HG03045 (cell line): ENCODE results near the gene TCERG1L.
"Not testable (repeated sequence)": the region's sequence is repeated elsewhere in the genome, so short reads cannot be mapped to it uniquely, and the experiment has no call there.

ENCODE experiments used
- ATAC-seq: cut with Tn5 transposase; IDR thresholded peaks from one replicate; pipeline ENCODE4 v1.9.1; 2021; ENCODE audit warnings: mild to moderate bottlenecking, moderate library complexity; ENCODE audit not compliant: unreplicated experiment

TCERG1L gene, protein sequence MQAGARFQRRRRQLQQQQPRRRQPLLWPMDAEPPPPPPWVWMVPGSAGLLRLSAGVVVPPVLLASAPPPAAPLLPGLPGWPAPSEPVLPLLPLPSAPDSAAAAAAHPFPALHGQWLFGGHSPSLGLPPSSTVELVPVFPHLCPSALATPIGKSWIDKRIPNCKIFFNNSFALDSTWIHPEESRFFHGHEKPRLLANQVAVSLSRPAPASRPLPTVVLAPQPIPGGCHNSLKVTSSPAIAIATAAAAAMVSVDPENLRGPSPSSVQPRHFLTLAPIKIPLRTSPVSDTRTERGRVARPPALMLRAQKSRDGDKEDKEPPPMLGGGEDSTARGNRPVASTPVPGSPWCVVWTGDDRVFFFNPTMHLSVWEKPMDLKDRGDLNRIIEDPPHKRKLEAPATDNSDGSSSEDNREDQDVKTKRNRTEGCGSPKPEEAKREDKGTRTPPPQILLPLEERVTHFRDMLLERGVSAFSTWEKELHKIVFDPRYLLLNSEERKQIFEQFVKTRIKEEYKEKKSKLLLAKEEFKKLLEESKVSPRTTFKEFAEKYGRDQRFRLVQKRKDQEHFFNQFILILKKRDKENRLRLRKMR

DNA sequence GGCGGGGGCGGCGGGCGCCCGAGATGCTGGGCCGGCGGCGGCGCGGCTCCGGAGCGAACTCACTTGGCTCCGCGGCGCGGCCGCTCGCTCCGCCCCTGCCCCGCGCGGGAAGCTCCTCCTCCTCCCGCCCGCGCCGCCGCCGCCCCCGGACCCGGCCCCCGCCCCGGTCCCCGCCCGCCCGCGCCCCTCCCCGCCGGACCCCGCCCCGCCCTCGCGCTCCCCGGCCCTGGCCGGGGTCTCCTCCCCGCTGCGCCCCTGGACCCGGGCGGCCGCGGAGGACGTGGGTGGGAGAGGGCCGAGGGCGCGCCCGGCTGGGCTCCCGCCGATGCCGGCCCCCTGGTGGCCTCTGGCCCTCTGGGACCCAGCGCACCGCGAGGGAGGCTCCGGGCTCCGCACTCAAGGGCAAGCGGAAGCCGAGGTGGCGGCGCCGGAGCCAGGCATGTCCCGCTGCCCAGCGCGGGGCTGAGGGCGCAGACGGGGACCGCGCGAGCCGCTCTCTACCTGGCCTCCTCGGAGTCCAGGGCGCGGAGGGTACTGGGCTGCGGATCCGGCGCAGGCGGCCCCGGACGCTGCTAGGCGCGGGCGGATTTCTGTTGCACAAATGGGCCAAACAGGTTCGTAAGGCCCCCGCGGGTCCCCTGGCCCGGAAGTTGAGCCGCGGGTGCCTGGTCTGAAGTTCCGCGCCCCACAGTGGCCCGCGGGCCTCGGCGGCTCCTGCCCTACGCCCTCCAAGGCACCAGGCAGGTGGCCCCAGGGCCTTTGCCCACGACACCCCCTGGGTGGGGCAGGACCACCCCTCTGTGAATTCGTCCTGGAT, at the start of gene TCERG1L:
Gene TCERG1L, minus strand, starts transcription at position 61 of the 817 bp plus-strand sequence. CDS start 86 bp downstream, outside the sequence.
- ATAC-seq = no peak

DNA sequence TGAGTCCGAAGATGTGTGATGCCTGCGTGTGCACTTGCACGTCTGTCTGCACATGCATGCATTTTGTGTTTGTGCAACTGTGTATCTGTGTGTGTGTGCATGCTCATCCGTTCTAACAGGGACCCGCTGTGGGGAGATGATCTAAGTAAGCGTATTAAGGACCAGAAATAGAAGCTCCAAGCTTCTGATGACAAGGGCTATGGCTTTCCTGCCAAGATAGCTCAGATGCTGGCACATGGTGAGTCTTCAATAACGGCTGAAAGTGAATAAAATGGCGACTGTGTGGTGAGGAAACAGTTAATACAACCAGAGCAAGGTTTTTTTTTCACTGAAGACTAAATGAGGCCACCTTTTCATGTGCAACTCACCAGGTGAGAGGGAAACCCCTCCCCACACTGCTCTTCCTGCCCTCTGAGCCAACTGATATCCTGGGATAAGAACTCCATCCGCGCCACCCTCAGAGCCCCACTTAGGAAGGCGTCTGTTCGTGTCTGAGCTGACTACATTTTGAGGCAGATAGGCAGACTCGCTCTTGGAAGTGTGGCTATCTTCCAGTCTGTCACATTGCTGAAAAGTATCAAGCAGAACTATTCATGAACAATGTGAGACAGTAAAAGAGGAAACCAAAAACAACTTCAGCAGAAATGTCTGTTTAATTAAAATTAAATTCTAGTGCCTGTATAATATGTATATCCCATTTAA, 47.4 kb upstream of the TCERG1L start:
- no peak for ATAC-seq

DNA sequence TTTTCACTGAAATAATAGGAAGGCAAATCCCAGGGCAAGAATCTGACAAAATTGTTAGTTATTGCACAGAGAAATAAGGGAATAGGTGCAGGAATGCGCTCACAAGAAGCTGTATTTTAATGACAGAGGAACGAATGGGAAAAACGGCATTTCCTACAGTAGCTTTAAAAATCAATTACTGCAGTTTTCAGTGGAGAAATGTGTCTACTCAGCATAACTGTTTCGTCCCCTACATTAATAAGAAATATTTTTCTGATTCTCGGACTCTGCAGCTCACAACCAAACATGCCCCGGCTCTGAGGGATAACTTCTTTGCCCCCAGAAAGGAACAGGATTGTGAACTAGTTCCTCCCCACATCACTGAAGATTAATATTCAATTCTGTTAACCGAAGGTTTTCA, 44.9 kb upstream of the TCERG1L start:
- no peak for ATAC-seq

DNA sequence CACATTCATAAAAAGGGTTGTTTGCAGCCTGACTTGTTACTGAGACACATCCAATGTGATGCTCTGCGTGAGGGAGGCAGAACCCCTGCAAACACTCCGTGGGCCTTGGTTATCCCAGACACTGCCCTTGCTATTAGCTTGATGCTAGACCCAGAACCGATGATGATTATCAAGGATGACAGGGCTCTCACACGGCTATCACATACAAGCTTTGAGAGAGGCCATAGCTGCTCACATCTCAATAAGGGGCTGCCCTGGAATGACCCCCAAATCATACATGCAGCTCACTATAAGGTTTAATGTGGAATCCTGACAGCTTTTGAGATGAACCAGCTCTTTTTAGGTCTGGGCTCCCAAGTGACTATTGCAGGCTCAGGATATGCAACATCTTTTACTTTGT, 44.4 kb upstream of the TCERG1L start:
- ATAC-seq = no peak

DNA sequence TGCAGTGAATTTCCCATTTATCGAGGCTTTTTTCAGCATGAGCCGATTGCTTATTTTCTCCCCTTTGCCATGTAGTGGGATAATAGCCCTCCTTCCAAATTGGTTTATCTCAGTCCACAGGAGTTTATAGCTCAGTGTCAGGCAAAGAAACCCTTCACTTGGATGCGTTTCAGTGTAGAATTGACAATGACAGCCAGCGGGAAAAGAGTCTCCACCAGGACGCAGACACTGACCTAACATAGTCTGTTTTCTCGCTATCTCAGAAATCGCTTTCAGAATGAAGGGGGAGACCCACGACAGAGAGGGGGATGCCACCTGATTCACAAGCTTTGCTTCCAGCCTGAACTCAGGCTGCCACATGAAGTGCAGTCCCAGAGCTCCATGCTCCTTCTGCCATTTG, 43.5 kb upstream of the TCERG1L start:
- no peak for ATAC-seq

DNA sequence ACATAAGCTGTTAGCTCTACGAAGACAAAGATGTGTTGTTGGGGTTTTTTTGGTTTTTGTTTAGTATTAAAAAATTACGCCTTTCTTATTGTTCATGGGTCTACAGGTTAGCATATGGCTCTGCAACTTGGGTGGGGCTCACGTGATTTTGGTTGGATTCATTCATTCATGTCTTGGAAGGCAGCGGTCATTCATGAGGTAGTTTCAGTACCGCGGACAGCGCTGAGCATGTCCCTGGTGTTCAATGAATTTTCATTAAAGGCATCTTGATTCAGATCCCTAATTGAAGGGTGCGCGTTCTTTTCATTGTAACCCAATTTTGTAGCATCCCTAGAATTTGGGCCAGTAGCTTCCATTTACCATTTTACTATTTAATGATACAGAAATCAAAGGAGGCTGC, 42.9 kb upstream of the TCERG1L start:
- ATAC-seq = no peak

DNA sequence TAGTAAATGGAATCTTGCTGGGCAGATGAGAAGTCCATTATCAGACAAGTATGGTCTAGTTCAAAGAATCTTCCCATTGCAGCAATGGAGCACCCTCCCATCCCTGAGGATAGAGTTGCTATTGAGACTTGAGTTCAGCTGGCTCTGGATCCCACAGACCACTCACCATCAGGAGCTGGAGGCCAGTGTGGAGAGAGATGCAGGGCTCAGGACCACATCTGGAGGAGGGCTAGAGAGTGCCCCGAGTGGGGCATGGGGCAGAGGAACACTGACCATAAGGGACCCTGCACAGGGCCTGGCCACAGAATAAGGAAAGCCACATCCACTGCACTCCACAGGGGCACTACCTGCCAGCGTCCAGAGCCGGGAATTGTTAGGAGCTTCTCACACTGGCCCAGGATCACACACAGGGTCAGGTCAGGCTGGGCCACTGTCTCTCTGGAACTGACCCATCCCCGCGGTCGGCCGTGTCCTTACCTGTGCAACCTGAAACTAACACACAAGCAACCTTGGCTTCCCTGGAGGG, 41.3 kb upstream of the TCERG1L start:
- ATAC-seq = no peak

DNA sequence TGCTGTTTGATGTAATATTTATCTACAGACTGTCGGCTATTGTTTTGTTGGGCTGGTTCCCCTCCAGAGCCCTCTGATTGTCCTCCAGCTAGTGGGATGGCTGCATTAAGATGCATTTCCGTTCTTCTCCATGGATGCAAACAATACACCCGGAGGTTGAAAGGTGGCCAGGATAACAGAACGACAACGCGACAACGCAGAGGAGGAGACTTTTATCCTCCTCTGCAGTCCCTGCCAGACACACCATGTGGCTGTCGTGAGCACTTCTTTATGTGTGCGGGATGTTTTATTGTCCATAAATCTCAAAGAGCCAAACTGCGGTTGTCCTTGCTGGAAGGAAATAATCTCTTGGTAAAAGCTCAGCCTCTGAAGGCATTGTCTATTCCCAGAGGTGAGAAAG, 39.1 kb upstream of the TCERG1L start:
- no peak for ATAC-seq

DNA sequence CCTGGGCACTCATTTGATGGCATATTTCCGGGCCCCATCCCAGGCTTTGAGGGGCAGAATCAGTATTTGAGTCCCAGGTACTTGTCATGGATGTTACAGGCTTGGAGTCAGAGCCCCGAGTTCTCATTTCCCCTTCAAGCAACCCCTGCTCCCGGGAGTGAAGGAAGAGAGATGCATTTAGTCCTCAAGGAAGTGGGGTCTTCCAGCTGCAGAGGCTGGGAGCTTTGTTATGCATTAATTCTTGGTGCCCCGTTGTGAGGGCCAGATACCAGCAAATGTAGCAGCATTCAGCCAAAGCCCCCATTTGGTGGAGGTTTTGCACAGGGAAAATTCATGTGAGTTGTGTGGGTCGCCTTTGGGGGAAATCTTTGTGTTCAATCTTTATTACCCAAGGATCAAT, 38.7 kb upstream of the TCERG1L start:
- no peak for ATAC-seq

DNA sequence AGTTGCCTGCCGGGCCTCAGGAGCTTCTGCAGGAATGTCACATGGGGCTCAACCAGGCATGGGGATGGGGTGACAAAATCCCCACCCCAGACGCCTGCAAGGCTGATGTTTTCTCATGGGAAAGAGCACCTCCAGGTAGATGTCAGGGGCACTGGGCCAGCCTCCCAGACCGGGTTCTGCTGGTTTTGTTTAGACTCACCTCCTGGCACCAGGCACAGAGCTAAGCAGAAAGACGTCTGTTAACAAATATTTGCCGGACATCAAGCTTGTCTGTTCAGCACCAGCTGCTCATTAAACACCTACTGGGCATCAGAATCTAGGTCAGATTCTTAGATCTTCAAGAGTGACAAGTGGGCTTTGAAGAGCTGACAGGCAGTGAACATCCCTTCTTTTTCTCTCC, 34.9 kb upstream of the TCERG1L start:
- ATAC-seq = no peak

DNA sequence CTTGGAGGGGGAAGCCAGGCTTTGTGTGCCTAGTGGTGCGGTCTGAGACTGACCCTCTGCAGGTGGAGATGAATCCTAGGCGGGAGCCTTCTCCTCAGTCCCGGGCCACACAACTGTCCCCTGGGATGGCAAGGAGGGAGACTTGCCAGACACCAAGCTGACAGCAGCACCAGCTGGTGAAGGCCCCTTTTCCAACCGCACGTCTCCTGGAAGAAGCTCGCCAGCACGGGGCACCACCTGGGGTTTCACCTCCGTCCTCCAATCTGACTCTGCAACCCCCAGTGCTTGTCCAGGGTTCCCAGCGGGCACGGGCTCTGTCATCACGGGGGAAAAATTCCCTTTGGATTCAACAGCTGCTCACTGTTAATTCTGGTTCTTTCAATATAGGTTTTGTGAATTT, 34.2 kb upstream of the TCERG1L start:
- no peak for ATAC-seq

DNA sequence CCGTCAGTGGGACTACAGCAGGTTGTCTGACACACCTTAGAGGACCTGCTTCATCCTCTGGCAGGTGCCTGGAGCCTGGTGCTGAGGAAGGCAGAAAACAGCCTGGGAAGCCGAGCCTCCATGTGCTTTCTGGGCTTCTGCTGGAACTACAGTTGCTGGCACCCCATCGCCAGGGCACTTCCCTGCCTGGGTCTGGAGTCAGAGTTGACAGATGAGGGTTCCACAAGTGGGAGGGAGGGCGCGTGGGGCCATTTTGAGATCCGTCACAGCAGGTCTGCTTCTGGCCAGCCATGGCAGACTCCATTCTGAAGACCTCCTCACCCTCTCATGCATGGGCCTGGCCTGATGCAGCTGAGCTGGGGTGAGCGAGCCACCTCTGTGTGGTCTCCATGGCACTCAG, 33.2 kb upstream of the TCERG1L start:
- no peak for ATAC-seq

DNA sequence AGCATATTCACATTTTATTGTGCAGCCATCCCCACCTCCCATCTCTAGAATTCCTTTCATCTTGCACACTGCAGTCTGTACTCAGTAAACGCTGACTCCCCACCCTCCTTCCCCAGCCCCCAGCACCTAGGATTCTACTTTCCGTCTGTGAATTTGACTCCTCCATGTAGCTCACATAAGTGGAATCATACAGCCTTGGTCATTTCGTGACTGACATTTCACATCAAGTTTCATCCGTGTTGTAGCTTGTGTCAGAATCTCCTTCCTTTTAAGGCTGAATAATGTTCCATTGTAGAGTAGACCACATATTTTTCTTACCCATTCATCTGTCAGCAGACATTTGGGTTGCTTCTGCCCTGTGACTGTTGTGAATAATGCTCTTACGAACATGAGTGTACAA, 26.2 kb upstream of the TCERG1L start:
- ATAC-seq = no peak

DNA sequence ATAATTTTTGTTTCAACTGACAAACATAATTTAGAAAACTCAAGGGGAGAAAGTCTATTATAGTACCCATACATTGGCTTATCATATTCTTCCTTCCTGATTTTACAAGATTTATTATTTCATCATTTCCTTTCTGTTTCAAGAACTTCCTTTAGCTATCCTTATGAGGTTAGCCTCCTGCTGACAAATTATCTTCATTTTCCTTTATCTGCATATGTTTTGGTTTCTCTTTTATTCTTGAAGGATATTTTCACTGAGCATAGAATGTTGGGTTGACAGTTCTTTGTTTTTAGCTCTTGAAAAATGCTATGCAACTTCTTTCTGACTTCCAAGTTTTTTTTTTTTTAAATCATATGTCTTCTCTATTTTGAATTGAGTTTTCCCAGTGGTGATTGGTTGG, 21.3 kb upstream of the TCERG1L start:
- no peak for ATAC-seq

DNA sequence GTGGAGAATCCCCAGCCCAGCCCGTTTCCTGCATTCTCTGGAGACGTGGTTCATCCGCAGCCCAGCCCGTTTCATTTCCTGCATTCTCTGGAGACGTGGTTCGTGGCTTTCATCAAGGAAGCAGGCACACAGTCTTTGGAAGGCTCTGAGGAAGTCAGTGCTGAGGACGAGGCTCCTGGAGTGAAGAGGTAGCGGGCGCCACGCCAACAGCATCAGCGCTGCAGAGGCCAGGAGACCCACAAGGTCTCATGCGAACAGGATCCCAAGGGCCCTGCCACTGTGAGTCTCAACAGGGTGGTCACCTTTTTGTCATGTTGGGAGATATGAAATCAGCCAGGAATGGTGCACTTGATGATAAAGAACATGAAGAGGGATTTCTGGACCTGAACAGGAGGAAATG, 12.4 kb upstream of the TCERG1L start:
- no peak for ATAC-seq

DNA sequence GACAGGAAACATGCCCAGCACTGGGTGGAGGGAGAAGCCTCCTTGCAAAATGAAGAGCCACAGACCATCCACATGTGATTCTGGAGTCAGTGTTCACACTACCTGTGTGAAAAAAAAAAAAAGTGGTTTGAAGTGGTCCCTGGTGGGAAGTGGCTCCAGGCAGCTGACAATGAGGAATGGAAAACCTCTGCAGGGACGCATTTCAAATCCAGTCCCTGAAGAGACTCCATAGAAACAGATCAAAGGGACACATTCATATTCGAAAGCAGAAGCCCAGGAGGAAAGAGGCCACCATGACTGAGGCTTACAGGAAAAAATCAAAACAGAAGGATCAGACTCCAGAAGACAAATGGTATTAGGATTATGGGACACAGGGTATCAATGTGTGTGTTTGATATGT, 11.5 kb upstream of the TCERG1L start:
- ATAC-seq = no peak

DNA sequence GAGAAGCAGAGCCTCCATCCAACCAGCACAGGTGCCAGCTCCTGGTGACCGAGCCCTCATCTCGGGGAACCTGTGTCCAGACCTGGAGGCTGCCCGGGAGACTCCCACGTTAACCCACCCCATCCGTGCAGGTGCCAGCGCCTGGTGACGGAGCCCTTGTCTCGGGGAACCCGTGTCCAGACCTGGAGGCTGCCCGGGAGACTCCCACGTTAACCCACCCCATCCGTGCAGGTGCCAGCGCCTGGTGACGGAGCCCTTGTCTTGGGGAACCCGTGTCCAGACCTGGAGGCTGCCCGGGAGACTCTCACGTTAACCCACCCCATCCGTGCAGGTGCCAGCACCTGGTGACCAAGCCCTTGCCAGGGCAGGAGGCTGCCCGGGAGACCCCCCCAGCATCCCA, 11.1 kb upstream of the TCERG1L start:
- ATAC-seq = not testable (repeated sequence)

DNA sequence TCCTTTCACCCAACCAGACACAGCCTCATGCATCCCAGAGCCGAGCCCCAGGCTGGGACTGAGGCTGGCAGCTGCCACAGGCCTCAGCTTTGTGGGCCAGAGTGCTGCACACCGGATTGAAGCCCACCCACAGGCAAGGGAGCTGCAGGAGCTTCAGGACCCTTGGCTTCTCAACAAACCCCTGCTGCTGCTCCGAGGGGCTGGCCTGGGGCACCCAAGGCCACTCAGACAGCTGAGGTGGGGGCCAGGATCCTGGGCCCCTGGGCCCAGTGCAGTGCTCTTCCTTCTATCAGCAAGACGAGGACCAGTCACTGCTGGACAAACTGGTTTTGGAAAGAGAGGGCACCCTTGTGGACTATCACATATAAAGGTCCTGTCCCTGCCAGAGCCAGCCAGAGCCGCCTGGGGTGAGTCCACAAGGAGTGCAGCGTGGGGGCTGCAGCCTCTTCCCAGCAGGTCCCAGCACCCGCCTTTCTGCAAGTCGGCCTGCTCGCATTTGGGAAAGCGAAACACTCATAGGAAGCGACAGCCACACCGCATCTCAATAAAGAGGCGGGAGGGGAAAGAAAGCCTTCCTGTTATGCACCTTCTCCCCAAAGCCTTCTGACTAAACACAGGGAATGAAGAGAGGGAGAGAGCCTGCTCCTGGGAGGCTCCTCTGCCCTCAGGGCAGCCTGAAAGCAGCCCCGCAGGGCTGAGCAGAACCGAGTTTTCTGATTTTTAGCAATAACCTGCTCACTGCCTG, 9.5 kb upstream of the TCERG1L start:
- ATAC-seq = no peak

DNA sequence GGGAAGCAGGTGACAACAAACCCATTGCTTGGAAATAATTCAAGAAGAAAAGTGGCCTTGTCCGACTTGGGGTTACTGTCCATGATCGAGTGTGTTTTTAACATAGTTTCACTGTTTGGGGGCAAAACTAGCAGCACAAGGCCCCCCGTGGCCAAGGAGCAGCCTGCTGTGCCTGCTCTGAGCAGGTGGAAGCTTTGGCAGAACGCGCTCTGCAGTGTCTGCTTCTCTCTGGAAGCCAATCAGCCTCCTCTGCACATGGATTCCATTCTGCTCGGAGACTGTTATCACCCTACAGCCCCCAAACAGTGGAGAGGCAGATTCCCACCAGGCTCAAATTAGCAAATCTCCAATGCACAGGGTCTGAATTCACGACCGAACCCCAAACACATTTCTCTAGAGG, 7.3 kb upstream of the TCERG1L start:
- no peak for ATAC-seq

DNA sequence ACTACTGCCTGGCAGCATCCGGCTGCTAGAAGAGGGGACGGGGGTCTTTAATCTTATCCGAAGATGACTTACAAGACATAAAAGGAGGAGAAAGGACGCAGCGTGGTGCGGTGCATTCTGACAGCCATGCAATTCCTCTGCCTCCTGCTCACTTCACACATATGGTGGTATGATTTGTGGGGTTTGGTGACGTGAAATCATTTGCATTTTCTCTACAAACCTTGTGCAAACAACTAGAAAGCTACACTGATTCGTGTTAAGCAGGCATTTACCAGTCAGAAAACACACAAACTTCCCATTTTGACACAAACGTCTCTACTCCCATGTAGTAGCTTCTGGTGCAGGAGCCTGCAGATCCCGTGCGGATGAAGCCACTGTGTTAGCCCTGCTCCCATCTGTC, 6.8 kb upstream of the TCERG1L start:
- ATAC-seq = no peak
